ENCODE results near the gene RPUSD2. TPM values are rescaled to one million over a fixed set of nuclear protein-coding genes. Genes with fewer than 3 reads are reported as not detected.
A peak's percentile ranks its signal among the peaks of the same experiment; 100 is the strongest.

RPUSD2 gene
- polyA plus RNA-seq, 3 donors, result 1.1 to 6.3 (median 4.3) TPM

- H3K4me1 Mint-ChIP-seq, result peaks cover 43% of the 10 kb centered on the region
- peak overlapping the region; percentile 93 for H3K9ac ChIP-seq (ENCODE audit: insufficient read depth, low read length, poor library complexity, severe bottlenecking)
- peak overlapping the region; percentile 95 for H3K4me2 ChIP-seq (replicated peaks; ENCODE audit: extremely low read depth, low read length, poor library complexity, severe bottlenecking)
- peak overlapping the region in 1 of 2 donors; percentile 97 for H3K27ac ChIP-seq (ENCODE audit: low read depth in 1 of 2, low read length in 2 of 2)
- peaks cover 30 to 38% of the 10 kb centered on the region in 2 donors for H3K4me1 ChIP-seq (ENCODE audit: control insufficient read depth in 1 of 2, insufficient read depth in 2 of 2, low read length in 2 of 2)
- no peak for TF ChIP-seq CTCF (IDR thresholded peaks at IDR 0.05)
- peaks cover 1 to 8% (median 2%) of the 10 kb centered on the region in 3 donors for H3K27me3 Mint-ChIP-seq (ENCODE audit: low read depth in 3 of 3)
- H3K27me3 ChIP-seq (ENCODE audit: control insufficient read depth in 2 of 2, insufficient read depth in 2 of 2, low read length in 2 of 2), result peaks cover 0 to 4% of the 10 kb centered on the region in 2 donors
- H2AFZ ChIP-seq (ENCODE audit: insufficient read depth, low read depth, low read length, poor library complexity, severe bottlenecking), result peak overlapping the region; percentile 96
- intact Hi-C loops (cut with micrococcal nuclease), result loop anchor here (10.0 kb wide), 2 partner anchors 129 to 189 kb away; partner anchors contain the start of genes RAD51 (in 1 of the 2) and RMDN3 (in 1 of the 2)
- peak overlapping the region; percentile 54 to 99 (median 91) for H3K4me3 ChIP-seq (replicated peaks in 1 of 3; ENCODE audit: low read depth in 2 of 3, low read length in 3 of 3)
- peaks cover 34% of the 10 kb centered on the region for H3K79me2 ChIP-seq (ENCODE audit: insufficient read depth, low read length)
- H4K20me1 ChIP-seq (ENCODE audit: insufficient read depth, low read length), result no peaks in the 10 kb centered on the region
- no peaks in the 10 kb centered on the region for H3K9me3 ChIP-seq (replicated peaks in 1 of 2; ENCODE audit: control insufficient read depth in 1 of 2, insufficient read depth in 1 of 2, low read length in 2 of 2)
- H3K9me3 Mint-ChIP-seq, result no peaks in the 10 kb centered on the region
- DNase-seq, result no peak
- peaks cover 5 to 15% of the 10 kb centered on the region in 2 donors for H3K36me3 Mint-ChIP-seq
- H3K4me3 Mint-ChIP-seq, result peak overlapping the region; percentile 98 to 99
- H3K36me3 ChIP-seq (replicated peaks in 1 of 2; ENCODE audit: control insufficient read depth in 1 of 2, insufficient read depth in 2 of 2, low read length in 2 of 2), result peaks cover 9 to 21% of the 10 kb centered on the region in 2 donors
- 56% methylated on average over 14 of the region's 20 CpGs for WGBS (ENCODE audit: insufficient coverage)
- peak overlapping the region; percentile 95 to 99 (median 98) for H3K27ac Mint-ChIP-seq
Measured at GRCh38 chr15:40565333-40566238, 3.5 kb upstream of the RPUSD2 start.

- DNase-seq, result peak in 1 of 3 donors; percentile 14
- peak overlapping the region; percentile 15 for H2AFZ ChIP-seq (ENCODE audit: insufficient read depth, low read depth, low read length, poor library complexity, severe bottlenecking)
- H3K4me3 ChIP-seq (replicated peaks in 1 of 3; ENCODE audit: low read depth in 2 of 3, low read length in 3 of 3), result no peak overlapping the region
- H3K9me3 ChIP-seq (replicated peaks in 1 of 2; ENCODE audit: control insufficient read depth in 1 of 2, insufficient read depth in 1 of 2, low read length in 2 of 2), result no peaks in the 10 kb centered on the region
- peaks cover 5 to 16% of the 10 kb centered on the region in 2 donors for H3K36me3 ChIP-seq (replicated peaks in 1 of 2; ENCODE audit: control insufficient read depth in 1 of 2, insufficient read depth in 2 of 2, low read length in 2 of 2)
- no peaks in the 10 kb centered on the region for H4K20me1 ChIP-seq (ENCODE audit: insufficient read depth, low read length)
- TF ChIP-seq CTCF (IDR thresholded peaks at IDR 0.05), result no peak
- H3K79me2 ChIP-seq (ENCODE audit: insufficient read depth, low read length), result peaks cover 40% of the 10 kb centered on the region
- intact Hi-C loops (cut with micrococcal nuclease), result loop anchor here (10.0 kb wide), 2 partner anchors 128 to 188 kb away; partner anchors contain the start of genes RAD51 (in 1 of the 2) and RMDN3 (in 1 of the 2)
- Mint-ChIP-seq H3K27me3 (ENCODE audit: low read depth in 3 of 3) (peaks cover 2 to 8% (median 6%) of the 10 kb centered on the region in 3 donors), H3K4me1 (peaks cover 44% of the 10 kb centered on the region), H3K36me3 (peaks cover 5 to 9% of the 10 kb centered on the region in 2 donors), H3K27ac (no peak overlapping the region), H3K4me3 (no peak overlapping the region), H3K9me3 (no peaks in the 10 kb centered on the region)
- H3K27ac ChIP-seq (ENCODE audit: low read depth in 1 of 2, low read length in 2 of 2), result no peak overlapping the region
- H3K4me2 ChIP-seq (replicated peaks; ENCODE audit: extremely low read depth, low read length, poor library complexity, severe bottlenecking), result no peak overlapping the region
- H3K9ac ChIP-seq (ENCODE audit: insufficient read depth, low read length, poor library complexity, severe bottlenecking), result no peak overlapping the region
- H3K27me3 ChIP-seq (ENCODE audit: control insufficient read depth in 2 of 2, insufficient read depth in 2 of 2, low read length in 2 of 2), result peaks cover 0 to 4% of the 10 kb centered on the region in 2 donors
- H3K4me1 ChIP-seq (ENCODE audit: control insufficient read depth in 1 of 2, insufficient read depth in 2 of 2, low read length in 2 of 2), result peaks cover 30 to 39% of the 10 kb centered on the region in 2 donors
- WGBS (ENCODE audit: insufficient coverage), result 0% methylated on average over 1 of the region's 7 CpGs
Measured at GRCh38 chr15:40567111-40567510, 2.0 kb upstream of the RPUSD2 start.
